SK-N-MC (cell line): ENCODE measurements around the gene NUBP1.

ENCODE experiments used
- EZH2 ChIP-seq: fragments of 200-600 bp; sonication (generic); IDR thresholded peaks from one replicate; pipeline ENCODE4 v1.6.1; 2017; ENCODE audit warnings: antibody characterized with exemption
- FOXP2 ChIP-seq: optimal IDR thresholded peaks from 2 replicates; pipeline ENCODE3; 2011; ENCODE audit warnings: mild to moderate bottlenecking, moderate library complexity; ENCODE audit not compliant: insufficient read depth; ENCODE audit errors: extremely low read length, control extremely low read depth
- POLR2AphosphoS5 ChIP-seq: IDR thresholded peaks from 2 replicates; pipeline ENCODE4 v1.6.1; 2012; ENCODE audit warnings: mild to moderate bottlenecking, low read depth, low read length, borderline replicate concordance

GRCh38 chr16:10760858-10761257 is 17.2 kb downstream of the NUBP1 start:
- TF ChIP-seq POLR2AphosphoS5 = no peak
- no peak for TF ChIP-seq EZH2
- no peak for TF ChIP-seq FOXP2
